HFF-Myc (cell line): Measurements from ENCODE around the gene TRAPPC10.

Experiments
- DNase-seq: peaks from one replicate; pipeline ENCODE4 v3.0.0-alpha.2; 2011; ENCODE audit warnings: low read depth; ENCODE audit errors: extremely low read depth
- H3K4me3 ChIP-seq: replicated peaks from 2 replicates; pipeline ENCODE4 v1.5.1; 2011; ENCODE audit warnings: low read depth, mild to moderate bottlenecking, control low read depth, low read length
- TF ChIP-seq, protein P1 (sequence below): IDR thresholded peaks from 2 replicates; pipeline ENCODE4 v1.5.1; 2012; ENCODE audit warnings: mild to moderate bottlenecking, low read depth, low read length, control low read depth; ENCODE audit errors: missing control alignments

The TRAPPC10 gene

GRCh38 chr21:44054710-44055109 is 42.6 kb downstream of the TRAPPC10 start:
- H3K4me3 ChIP-seq, result no peak overlapping the region
- TF ChIP-seq, protein P1, sequence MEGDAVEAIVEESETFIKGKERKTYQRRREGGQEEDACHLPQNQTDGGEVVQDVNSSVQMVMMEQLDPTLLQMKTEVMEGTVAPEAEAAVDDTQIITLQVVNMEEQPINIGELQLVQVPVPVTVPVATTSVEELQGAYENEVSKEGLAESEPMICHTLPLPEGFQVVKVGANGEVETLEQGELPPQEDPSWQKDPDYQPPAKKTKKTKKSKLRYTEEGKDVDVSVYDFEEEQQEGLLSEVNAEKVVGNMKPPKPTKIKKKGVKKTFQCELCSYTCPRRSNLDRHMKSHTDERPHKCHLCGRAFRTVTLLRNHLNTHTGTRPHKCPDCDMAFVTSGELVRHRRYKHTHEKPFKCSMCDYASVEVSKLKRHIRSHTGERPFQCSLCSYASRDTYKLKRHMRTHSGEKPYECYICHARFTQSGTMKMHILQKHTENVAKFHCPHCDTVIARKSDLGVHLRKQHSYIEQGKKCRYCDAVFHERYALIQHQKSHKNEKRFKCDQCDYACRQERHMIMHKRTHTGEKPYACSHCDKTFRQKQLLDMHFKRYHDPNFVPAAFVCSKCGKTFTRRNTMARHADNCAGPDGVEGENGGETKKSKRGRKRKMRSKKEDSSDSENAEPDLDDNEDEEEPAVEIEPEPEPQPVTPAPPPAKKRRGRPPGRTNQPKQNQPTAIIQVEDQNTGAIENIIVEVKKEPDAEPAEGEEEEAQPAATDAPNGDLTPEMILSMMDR, result no peak
- DNase-seq, result no peak

GRCh38 chr21:44057055-44057454 is 44.9 kb downstream of the TRAPPC10 start:
- TF ChIP-seq, protein P1, result no peak
- no peak for DNase-seq
- no peak overlapping the region for H3K4me3 ChIP-seq

- no peak overlapping the region for H3K4me3 ChIP-seq
- no peak for DNase-seq
- TF ChIP-seq, protein P1, result no peak
Measured at GRCh38 chr21:44057960-44058651, 46.0 kb downstream of the TRAPPC10 start.

DNA sequence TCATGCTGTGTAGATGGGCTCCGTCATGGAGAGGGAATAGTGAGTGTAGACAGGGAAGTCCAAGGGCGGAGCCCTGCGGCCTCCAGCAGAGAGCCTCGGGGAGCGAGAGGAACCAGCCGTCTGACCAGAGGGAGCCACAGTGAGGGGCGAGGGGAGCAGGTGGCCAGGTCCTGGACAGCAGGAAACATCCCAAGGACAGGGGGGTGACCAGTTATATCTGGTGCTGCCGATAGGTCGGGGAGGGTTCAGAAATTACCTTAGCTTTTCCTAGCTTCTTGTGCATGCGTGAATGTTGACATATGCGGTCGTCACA is 46.5 kb downstream of the TRAPPC10 start:
- DNase-seq, result no peak
- H3K4me3 ChIP-seq, result no peak overlapping the region
- TF ChIP-seq, protein P1, result no peak

- DNase-seq, result no peak
- TF ChIP-seq, protein P1, result no peak
Measured at GRCh38 chr21:44058981-44059380, 46.9 kb downstream of the TRAPPC10 start.

DNA sequence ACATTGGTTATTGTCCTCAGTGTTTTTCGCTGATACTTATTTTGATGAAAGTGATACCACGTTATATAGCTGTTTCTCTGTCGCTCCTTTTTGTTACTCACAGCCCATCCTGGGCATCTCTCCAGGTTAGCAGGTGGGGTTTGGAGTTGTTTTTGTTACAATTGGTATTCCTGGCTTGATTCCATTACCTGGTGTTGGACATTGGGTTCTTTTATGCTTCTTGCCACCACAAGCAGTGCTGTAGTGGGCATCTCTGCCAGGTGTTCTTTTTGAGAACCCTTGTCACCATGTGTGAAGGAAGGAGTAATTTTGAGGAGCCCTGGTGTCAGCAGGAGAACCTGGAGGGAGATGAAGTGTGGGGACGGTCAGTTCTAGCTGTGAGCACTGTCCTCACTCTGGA is 47.6 kb downstream of the TRAPPC10 start:
- DNase-seq, result no peak
- no peak overlapping the region for H3K4me3 ChIP-seq
- TF ChIP-seq, protein P1, result no peak

More at GRCh38 chr21:44058981-44059380, 46.9 kb downstream of the TRAPPC10 start:
- no peak overlapping the region for H3K4me3 ChIP-seq

DNA sequence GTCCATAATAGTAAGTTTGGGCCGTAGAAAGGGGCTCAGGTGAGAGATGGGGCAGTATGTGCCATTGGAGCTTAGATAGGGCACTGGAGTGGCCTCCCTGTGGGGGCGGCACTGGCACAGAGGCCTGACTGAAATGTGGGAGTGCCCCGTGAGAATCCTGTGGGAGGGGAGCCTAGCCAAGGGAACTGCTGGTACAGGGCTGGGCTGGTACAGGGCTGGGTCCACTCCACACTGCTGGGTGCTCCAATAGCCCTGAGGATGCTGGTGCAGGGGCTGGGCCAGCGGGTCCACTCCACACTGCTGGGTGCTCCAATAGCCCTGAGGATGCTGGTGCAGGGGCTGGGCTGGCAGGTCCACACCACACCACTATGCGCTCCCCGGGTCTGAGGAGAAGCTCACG is 50.3 kb downstream of the TRAPPC10 start:
- TF ChIP-seq, protein P1, result no peak

More for the DNA sequence above, 50.3 kb downstream of the TRAPPC10 start:
- H3K4me3 ChIP-seq, result no peak overlapping the region
- DNase-seq, result no peak
